PC-3 (cell line): Measurements from ENCODE around the gene ACKR3. TPM values are rescaled to one million over a fixed set of nuclear protein-coding genes. Genes with fewer than 3 reads are reported as not detected.

Experiments
- ATAC-seq: fragments of 200-7000 bp; cut with Tn5 transposase; 2 replicates; pipeline ENCODE4 v1.9.1; 2020; ENCODE audit warnings: mild to moderate bottlenecking, moderate library complexity
- BruUV-seq: library from RNA; stranded (reverse); fragments of 400-500 nt; replicated peaks from 2 replicates; lab custom pipeline; 2021; lab: Mats Ljungman, UMichigan
- CTCF ChIA-PET: fragments of 300-600 bp; sonication (Branson Sonifier 250); formaldehyde crosslinking; loops from one replicate; lab custom pipeline; 2022; ENCODE audit warnings: antibody characterized with exemption; lab: Charles Lee
- POLR2A ChIA-PET: fragments of 300-600 bp; sonication (Branson Sonifier 250); formaldehyde crosslinking; loops from one replicate; lab custom pipeline; 2022; ENCODE audit warnings: antibody characterized with exemption; ENCODE audit not compliant: unreplicated experiment; lab: Charles Lee
- DNase-seq: peaks from one replicate; pipeline ENCODE4 v3.0.0-alpha.2; 2015
- H2AFZ ChIP-seq: fragments of 300-600 bp; sonication (generic); 2 replicates; pipeline ENCODE4 v1.6.0; 2016; ENCODE audit warnings: antibody characterized with exemption, low read length
- H3F3A ChIP-seq: fragments of 300-600 bp; sonication (generic); one replicate; pipeline ENCODE4 v1.6.0; 2017; ENCODE audit warnings: antibody characterized with exemption, low read length, control low read depth, mild to moderate bottlenecking; ENCODE audit not compliant: unreplicated experiment
- H3K27ac ChIP-seq: fragments of 300-600 bp; sonication (generic); 2 replicates; pipeline ENCODE4 v1.5.1; 2016; ENCODE audit warnings: mild to moderate bottlenecking, low read length
- H3K27me3 ChIP-seq: fragments of 300-600 bp; sonication (generic); 2 replicates; pipeline ENCODE4 v1.6.1; 2016; ENCODE audit warnings: low read length, mixed read lengths
- H3K36me3 ChIP-seq: fragments of 300-600 bp; sonication (generic); 2 replicates; pipeline ENCODE4 v1.6.1; 2016; ENCODE audit warnings: low read depth, mixed run types, low read length, mixed read lengths
- H3K4me1 ChIP-seq: fragments of 300-600 bp; sonication (generic); 2 replicates; pipeline ENCODE4 v1.5.1; 2016; ENCODE audit warnings: low read length; ENCODE audit not compliant: insufficient read depth
- H3K4me2 ChIP-seq: fragments of 300-600 bp; sonication (generic); 2 replicates; pipeline ENCODE4 v1.6.0; 2016; ENCODE audit warnings: low read length
- H3K4me3 ChIP-seq: fragments of 300-600 bp; sonication (generic); 2 replicates; pipeline ENCODE4 v1.5.1; 2016; ENCODE audit warnings: mild to moderate bottlenecking, low read length, mixed read lengths
- H3K79me2 ChIP-seq: fragments of 300-600 bp; sonication (generic); 2 replicates; pipeline ENCODE4 v1.6.1; 2017; ENCODE audit warnings: low read length, mixed read lengths
- H3K9ac ChIP-seq: fragments of 300-600 bp; sonication (generic); 2 replicates; pipeline ENCODE4 v1.6.0; 2016; ENCODE audit warnings: mild to moderate bottlenecking, low read length
- H3K9me2 ChIP-seq: fragments of 300-600 bp; sonication (generic); replicated peaks from 2 replicates; pipeline ENCODE4 v1.6.1; 2016; ENCODE audit warnings: mixed run types, low read length, mixed read lengths
- H3K9me3 ChIP-seq: fragments of 300-600 bp; sonication (generic); 2 replicates; pipeline ENCODE4 v1.6.1; 2016; ENCODE audit warnings: low read length, mixed read lengths
- H4K20me1 ChIP-seq: fragments of 300-600 bp; sonication (generic); 2 replicates; pipeline ENCODE4 v1.6.1; 2016; ENCODE audit warnings: low read length, mixed read lengths
- CTCF ChIP-seq: fragments of 300-600 bp; sonication (generic); conservative IDR thresholded peaks from 2 replicates; pipeline ENCODE4 v1.5.1; 2017; ENCODE audit warnings: antibody characterized with exemption, low read depth, mild to moderate bottlenecking, low read length
- EZH2 ChIP-seq: fragments of 300-600 bp; sonication (generic); IDR thresholded peaks from one replicate; pipeline ENCODE4 v1.6.1; 2017; ENCODE audit warnings: antibody characterized with exemption, mild to moderate bottlenecking, low read length; ENCODE audit not compliant: unreplicated experiment
- EZH2phosphoT487 ChIP-seq: fragments of 300-600 bp; sonication (generic); IDR thresholded peaks from 2 replicates; pipeline ENCODE4 v1.6.1; 2018; ENCODE audit warnings: mild to moderate bottlenecking, antibody characterized with exemption, low read length, borderline replicate concordance
- intact Hi-C: fragments of 100-400 bp; cut with micrococcal nuclease; formaldehyde crosslinking; loops from 2 replicates; pipeline ENCODE4 v1.9.0; 2023
- total RNA-seq: library from RNA; depleted of rRNA; stranded (reverse); fragments of >200 nt; gene quantifications from 2 replicates; pipeline ENCODE4 v1.2.3, GENCODE V29; 2014

Gene ACKR3
- total RNA-seq, 1 experiment from 2014 or later: 3.1 TPM

DNA sequence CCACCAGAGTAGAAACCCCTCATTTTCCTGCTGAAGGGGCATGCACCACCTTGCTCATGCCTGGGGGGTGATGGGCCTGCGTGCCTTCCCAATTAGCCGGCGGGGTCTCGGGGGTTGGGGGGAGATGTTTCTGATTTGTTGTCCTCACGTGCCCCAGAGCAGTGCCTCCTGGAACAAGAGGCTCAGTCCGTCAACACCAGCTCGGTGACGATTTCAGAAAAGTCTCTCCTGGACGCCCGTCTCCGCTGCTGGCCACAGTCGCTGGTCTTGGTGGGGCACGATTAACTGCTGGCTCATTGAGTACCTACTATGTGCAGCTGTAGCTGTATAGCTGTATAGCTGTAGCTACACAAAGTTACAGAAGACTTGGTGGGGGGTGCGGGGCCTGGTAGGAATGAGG lies 4.4 kb downstream of the ACKR3 start:
- ChIA-PET POLR2A (no interaction called here), CTCF (no interaction called here)
- ATAC-seq (no peak), DNase-seq (no peak)
- no peaks in the 10 kb centered on the region for H3F3A ChIP-seq
- no peak overlapping the region for H3K9ac ChIP-seq
- no peaks in the 10 kb centered on the region for H3K79me2 ChIP-seq
- no peaks in the 10 kb centered on the region for H4K20me1 ChIP-seq
- H3K27ac ChIP-seq: no peak overlapping the region
- no peaks in the 10 kb centered on the region for H3K27me3 ChIP-seq
- TF ChIP-seq EZH2 (no peak), CTCF (no peak), EZH2phosphoT487 (no peak)
- H3K4me3 ChIP-seq: no peak overlapping the region
- no peaks in the 10 kb centered on the region for H3K9me2 ChIP-seq
- H3K36me3 ChIP-seq: no peaks in the 10 kb centered on the region
- H2AFZ ChIP-seq: no peak overlapping the region
- H3K4me2 ChIP-seq: no peak overlapping the region
- no TSS peak for BruUV-seq
- H3K9me3 ChIP-seq: no peaks in the 10 kb centered on the region
- intact Hi-C loops: no loop called here
- peaks cover 20% of the 10 kb centered on the region; the same call in 1 of the 2 replicates for H3K4me1 ChIP-seq

DNA sequence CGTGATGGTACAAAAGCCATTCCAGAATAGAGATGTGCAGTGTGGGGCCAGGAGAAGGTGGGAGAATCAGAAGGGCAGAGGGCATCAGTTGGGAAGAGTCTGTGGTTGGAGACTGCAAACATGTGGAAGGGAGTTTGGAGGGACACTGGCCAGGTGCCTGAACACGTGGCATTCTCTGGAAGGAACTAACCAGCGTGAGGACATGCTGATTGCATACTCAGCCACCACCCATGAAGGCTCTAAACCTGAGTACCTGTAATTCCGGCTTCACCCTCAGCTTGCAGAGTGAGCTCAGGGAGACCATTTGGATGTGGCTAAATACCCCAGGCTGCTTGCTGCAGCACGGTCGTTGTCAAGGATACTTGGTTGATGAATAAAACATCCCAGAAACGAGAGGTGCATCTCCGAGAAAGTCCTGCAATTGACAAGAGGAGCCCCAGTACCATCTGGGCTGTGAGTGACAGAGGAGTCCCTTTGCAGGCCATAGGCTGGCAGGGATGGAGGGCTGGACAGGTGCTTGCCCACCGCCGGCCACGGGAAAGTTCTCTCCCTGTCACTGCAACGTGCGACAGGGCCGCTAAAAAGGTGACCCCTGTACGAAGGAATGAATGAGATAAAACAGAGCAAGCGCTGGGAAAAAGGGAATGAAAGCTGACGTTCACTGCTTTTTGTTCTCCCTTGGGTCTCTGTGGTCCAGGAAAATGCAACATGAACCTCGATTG lies 5.0 kb downstream of the ACKR3 start:
- Histone ChIP-seq H3K79me2 (no peaks in the 10 kb centered on the region), H3K9me3 (no peaks in the 10 kb centered on the region), H3K9me2 (no peaks in the 10 kb centered on the region), H3K4me1 (peaks cover 15% of the 10 kb centered on the region; the same call in 1 of the 2 replicates), H3K27ac (no peak overlapping the region), H3K4me3 (no peak overlapping the region), H3K27me3 (no peaks in the 10 kb centered on the region), H3K9ac (no peak overlapping the region), H2AFZ (no peak overlapping the region), H3F3A (no peaks in the 10 kb centered on the region), H3K36me3 (no peaks in the 10 kb centered on the region), H4K20me1 (no peaks in the 10 kb centered on the region), H3K4me2 (no peak overlapping the region)
- ChIA-PET POLR2A (no interaction called here), CTCF (no interaction called here)
- intact Hi-C loops: no loop called here
- DNase-seq: no peak
- ATAC-seq: no peak
- no peak for TF ChIP-seq CTCF
- no TSS peak for BruUV-seq

DNA sequence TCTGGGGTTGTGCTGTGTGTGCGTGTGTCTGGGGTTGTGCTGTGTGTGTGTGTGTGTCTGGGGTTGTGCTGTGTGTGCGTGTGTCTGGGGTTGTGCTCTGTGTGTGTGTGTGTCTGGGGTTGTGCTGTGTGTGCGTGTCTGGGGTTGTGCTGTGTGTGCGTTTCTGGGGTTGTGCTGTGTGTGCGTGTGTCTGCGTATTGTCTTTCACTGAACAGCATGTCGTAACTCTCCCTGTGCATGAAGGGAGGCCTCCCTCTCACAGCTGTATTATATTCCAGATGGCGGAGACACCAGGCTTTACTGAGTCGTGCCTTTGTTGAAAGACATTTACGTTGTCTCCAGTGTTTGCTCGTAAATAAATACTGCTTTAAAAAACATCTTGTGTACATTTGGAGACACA lies 5.9 kb downstream of the ACKR3 start:
- Histone ChIP-seq H3K79me2 (no peaks in the 10 kb centered on the region), H3K9me2 (no peaks in the 10 kb centered on the region), H3F3A (no peaks in the 10 kb centered on the region), H3K9me3 (no peaks in the 10 kb centered on the region), H3K9ac (no peak overlapping the region), H2AFZ (no peak overlapping the region), H3K4me1 (peaks cover 9% of the 10 kb centered on the region; the same call in 1 of the 2 replicates), H3K4me3 (no peak overlapping the region), H3K27ac (no peak overlapping the region), H3K36me3 (no peaks in the 10 kb centered on the region), H3K27me3 (no peaks in the 10 kb centered on the region), H4K20me1 (no peaks in the 10 kb centered on the region), H3K4me2 (no peak overlapping the region)
- no TSS peak for BruUV-seq
- no peak for TF ChIP-seq EZH2
- no peak for TF ChIP-seq CTCF
- TF ChIP-seq EZH2phosphoT487: no peak
- ATAC-seq: no peak
- intact Hi-C loops: no loop called here
- no peak for DNase-seq
- ChIA-PET CTCF (no interaction called here), POLR2A (no interaction called here)
